GM10266 (cell line): ENCODE data around the gene LGR6.
"Not testable (repeated sequence)": the region's sequence is repeated elsewhere in the genome, so short reads cannot be mapped to it uniquely, and the experiment has no call there.

Source experiments
- DNase-seq: peaks from one replicate; pipeline ENCODE4 v3.0.0; 2012; ENCODE audit errors: extremely low spot score
- CTCF ChIP-seq: IDR thresholded peaks from 2 replicates; pipeline ENCODE4 v1.5.1; 2012; ENCODE audit warnings: mild to moderate bottlenecking, low read depth; ENCODE audit not compliant: control insufficient read depth, insufficient read depth; ENCODE audit errors: missing control alignments

Gene LGR6

DNA sequence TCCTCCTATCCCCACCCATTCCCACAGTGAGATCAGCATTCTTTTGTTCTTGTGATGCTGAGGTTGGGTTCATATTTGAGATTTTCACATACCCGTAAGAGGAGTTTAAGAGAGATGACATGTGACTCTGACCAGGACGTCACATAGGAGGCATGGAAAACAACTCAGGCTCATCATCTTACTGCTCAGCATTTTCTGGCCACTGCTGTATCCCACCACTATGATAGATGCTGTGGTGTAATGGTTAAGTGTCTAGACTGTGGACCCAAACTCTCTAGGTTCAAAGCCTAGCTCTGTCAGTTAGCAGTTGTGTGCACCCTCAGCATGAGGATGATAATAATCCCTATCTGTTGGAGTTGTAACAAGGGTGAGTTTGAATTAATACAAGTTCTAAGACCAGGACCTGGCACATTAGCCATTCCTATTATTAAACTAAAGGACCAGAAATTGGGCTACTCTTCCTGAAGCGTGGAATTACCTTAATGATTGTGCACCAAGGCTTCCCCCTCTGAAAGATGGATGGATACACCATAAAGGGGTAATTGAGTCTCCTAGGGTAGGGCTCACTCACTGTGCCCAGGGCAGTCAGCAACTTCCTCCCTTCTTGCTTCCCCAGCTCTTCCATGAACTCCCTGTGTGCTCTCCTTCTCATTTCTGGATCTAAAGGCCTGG is 40.9 kb downstream of the LGR6 start:
- no peak for DNase-seq
- no peak for TF ChIP-seq CTCF

DNA sequence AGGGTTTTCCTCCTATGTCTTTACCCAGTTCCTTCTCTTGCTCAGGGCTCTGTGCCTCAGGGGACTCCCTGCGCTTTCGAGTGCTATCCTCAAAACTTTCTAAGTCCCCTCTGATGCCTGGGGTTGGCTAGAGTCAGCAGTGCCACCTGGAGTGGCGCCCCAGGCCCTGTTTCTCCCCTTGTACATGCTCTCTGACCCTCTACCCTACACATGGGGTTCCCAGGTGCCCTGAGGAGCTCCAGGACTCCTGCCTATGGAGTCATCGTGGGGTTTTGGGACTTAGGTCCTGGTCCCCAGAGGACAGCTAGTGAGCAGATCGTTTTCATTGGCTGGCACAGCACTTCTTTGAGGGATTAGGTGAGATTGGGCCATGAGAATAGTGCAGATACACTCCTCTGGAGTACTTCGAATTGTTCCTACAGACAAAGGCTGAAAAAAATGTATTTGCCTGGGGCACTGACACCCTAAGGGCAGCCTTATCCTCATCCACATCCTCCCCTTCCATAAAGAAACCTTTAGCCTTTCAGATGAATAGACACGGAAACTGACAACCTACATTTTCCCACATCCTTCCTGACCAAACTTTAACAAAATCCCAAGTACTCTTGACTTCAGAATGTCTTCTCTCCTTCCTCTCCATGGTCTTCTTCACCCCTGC is 41.5 kb downstream of the LGR6 start:
- no peak for DNase-seq
- TF ChIP-seq CTCF: no peak

DNA sequence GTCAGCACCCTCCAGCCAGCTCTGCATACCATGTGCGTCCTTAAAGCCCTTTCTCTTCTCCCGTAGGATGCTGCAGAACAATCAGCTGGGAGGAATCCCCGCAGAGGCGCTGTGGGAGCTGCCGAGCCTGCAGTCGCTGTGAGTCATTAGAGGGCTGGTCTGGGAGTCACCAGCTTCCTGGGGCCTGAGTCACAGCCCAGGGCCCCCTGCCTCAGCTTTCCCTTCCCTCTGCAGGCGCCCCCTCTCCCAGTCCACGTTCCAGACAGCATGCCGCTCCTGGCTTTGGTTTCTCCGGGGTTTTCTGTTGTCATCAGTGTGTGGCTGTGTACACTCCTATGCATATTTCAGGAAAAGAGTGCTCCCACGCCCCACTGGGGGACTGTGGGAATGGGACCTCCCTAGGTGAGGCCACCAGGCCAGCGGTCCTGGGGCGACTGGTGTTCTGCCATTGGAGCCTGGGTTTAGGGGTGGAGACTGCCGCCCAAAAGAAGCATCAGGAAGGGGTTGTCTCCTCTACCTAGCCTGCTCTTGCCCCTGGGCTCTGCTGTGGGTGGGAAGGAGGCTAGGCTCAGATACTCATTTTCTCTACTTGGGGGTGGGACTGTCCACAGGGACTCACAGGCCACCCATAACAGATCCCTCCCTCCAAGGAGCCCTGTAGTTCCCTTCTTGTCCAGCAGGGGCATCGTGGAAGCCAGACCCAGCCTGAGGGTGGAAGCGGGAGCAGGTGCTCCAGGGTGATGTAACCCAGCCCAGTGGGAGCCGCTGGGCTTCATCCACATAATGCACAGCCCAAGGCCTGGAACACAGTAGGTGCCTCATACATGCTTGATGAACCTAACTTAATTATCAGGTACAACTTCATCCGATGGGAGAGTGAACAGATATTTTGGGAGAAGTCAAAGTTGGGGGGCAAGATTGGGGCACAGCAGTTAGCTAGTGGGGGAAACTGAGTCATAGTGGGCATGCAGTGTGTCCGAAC is 42.5 kb downstream of the LGR6 start:
- TF ChIP-seq CTCF: peak; percentile 78
- peak; percentile 82 for DNase-seq

GRCh38 chr1:202237052-202237451 is 43.5 kb downstream of the LGR6 start:
- DNase-seq: peak; percentile 56
- TF ChIP-seq CTCF: peak; percentile 49

- TF ChIP-seq CTCF: no peak
- DNase-seq: no peak
Observed at GRCh38 chr1:202238914-202239313, 45.3 kb downstream of the LGR6 start.

GRCh38 chr1:202240226-202240625 is 46.6 kb downstream of the LGR6 start:
- DNase-seq: not testable (repeated sequence)

- DNase-seq: no peak
- no peak for TF ChIP-seq CTCF
Observed at GRCh38 chr1:202240956-202241355, 47.4 kb downstream of the LGR6 start.
